GM11168 (cell line): ENCODE data around the gene PSMD10.

ENCODE experiments used
- in situ Hi-C: fragments of 300-500 bp; cut with MboI; formaldehyde crosslinking; loops from one replicate; pipeline ENCODE4 v1.12.0; 2022; ENCODE audit warnings: low sequenced_read_pairs; ENCODE audit not compliant: unreplicated experiment

PSMD10 gene, protein sequence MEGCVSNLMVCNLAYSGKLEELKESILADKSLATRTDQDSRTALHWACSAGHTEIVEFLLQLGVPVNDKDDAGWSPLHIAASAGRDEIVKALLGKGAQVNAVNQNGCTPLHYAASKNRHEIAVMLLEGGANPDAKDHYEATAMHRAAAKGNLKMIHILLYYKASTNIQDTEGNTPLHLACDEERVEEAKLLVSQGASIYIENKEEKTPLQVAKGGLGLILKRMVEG

DNA sequence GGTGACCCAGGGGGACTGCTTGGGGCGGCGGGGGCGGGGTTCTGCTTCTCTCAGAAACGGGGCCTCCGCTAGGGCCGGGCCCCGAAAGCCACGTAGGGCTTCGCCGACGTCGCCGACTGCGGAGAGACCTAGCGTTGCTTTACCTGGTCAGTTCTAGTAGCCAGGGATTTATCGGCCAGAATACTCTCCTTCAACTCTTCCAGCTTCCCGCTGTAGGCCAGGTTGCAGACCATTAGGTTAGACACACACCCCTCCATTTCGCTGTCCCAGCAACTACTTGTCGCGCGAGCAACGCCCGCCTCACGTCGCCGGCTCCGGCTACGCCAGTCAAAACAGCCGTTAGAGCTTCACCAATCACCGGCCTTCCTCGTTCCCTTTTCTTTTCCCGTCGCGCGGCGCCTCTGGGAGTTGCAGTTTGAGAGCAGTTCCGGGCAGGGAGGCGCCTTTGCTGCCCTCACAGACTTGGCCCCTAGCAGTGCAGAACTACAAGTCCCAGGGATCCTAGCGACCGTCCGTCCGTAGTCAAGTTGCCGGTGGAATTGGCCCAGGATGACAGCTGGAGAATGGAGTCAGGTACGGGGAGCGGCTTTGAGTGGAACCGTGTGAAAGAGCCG is at the start of gene PSMD10, which contains the start of gene ATG4A:
TSS of gene PSMD10 (minus strand) at position 279 of the 614 bp plus-strand sequence. CDS start at position 257, 22 bp downstream.
TSS of gene ATG4A (plus strand) at position 515 of the 614 bp plus-strand sequence. CDS start at position 564, 49 bp downstream.
- in situ Hi-C loops: no loop called here

DNA sequence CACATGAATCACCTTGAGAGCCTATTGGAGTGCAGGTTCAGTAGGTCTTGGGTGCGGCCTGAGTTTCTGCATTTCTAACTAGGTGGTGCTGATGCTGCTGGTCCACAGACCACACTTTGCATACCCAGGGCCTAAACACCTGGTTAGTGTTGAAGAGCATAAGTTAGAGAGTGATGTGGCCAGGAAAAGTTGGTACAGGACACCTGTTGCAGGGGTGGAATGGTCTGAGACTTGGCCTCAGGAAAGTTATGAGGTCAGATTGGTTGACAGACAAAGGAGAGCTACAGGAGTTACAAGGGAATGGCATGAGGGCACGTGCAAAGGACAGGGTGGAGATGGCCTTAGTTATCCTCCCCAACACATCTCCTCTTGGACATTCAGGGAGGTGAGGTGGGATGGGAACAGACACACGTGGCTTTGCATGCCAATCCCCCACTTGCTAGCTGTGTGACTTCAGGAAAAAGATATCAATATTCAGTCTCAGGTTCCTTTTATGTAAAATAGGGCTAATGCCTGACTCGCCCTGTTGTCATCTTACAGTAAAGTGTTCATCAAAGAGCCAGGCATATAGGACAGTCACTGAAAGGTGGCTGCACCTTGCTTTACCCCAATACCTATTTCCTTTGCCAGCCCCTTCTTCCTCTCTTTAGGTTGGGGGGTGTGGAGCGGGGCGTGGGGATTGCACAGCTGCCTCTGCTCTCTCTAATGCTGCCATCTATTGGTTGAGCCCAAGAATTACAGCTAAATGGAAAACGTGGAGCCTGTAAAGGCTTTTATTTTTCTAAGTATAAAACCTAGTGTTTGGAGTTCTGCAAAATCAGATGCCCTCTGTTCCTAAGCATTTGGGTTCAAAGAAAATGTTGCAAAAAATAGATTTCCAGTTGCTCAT is 47.7 kb upstream of the PSMD10 start:
- in situ Hi-C loops: no loop called here

DNA sequence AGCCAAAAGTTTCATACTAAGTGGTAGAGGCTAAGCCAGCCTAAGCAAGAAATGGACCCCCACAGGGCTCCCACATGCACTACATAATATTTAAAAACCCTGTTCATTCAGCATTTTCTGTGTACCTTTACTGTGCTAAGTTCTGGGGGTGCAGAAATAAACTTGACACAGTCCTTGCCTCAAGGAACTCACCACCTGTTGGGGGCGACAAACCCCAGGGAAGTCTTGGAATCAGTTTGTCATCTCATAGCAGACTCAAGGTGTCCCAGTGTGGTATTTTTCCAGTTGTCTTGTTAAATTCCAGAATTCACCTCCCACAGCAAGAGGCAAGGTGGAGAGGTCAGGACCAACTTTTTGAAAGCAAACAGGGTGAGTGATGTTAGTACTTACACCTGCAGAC is 43.4 kb upstream of the PSMD10 start:
- in situ Hi-C loops: no loop called here

GRCh38 chrX:108132876-108133275 is 41.5 kb upstream of the PSMD10 start:
- in situ Hi-C loops: no loop called here

DNA sequence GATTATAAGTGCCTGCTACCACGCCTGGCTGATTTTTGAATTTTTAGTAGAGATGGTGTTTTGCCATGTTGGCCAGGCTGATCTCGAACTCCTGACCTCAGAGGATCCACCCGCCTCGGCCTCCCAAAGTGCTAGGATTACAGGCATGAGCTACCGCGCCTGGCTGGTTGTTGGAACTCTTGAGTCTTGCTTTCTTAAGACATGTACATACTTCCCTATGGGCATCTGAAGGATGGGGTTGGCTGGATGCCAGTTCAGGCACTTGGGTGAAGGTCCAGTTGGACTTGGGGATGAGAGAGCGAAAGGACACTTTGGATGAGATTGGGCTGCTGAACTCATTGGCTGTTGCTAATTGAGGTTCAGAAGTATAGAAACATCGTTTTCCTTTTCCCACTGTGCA is 40.7 kb upstream of the PSMD10 start:
- in situ Hi-C loops: no loop called here

DNA sequence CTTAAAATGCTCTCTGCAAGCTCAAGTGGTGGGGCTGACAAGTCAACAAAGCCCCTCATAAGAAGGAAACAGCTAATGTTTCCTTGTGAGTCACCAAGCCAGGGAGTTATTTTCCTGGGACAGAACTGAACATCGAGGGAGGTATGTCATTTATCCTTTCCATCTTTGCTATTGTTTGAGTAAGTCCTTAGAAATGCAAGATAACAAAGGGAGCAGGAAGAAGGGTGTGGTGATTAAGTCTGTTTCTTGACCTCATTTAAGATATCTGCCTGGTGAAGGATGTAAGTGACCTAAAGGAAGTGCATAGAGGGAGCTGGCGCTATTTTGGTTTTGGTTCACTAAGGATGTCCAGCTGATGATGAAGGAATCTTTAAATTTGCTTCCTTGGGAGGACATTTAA is 40.1 kb upstream of the PSMD10 start:
- in situ Hi-C loops: no loop called here

GRCh38 chrX:108130889-108131288 is 39.5 kb upstream of the PSMD10 start:
- in situ Hi-C loops: no loop called here

DNA sequence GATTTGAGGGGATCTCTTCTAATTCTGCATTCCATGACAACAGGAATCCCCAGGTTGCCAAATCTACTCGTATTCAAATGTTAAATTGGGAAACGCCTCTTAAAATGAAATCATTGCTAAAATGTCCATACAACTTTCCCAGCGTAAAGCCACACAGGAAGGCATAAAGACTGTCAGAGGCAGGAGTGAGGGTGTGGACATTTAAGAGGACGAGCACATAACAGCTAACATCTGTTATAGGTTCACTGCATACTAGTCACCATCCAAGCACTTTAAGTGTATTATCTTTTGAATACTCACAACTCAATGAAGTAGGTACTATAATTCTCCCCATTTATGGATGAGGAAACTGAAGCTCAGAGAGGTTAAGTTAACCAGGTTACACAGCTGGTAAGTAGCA is 35.8 kb upstream of the PSMD10 start:
- in situ Hi-C loops: no loop called here

DNA sequence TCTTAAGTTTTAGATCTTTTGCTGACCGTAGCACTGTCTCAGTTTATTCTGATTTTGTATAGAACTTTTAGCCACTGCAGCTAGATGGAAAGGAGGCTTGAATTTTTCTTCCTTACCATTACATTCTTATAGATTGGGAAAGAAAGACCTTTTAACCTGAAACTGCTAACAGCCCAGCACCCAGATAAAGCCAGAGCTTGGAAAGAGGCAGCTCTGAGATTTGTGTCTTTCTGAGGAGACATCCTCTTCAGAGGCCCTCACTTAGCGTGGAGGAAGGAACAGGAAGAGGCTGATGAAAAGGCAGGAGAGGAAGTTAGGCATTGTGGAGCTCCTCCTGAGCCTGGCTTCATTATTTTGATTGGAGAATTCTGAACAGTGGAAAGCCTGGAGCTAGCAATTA is 35.3 kb upstream of the PSMD10 start:
- in situ Hi-C loops: no loop called here

DNA sequence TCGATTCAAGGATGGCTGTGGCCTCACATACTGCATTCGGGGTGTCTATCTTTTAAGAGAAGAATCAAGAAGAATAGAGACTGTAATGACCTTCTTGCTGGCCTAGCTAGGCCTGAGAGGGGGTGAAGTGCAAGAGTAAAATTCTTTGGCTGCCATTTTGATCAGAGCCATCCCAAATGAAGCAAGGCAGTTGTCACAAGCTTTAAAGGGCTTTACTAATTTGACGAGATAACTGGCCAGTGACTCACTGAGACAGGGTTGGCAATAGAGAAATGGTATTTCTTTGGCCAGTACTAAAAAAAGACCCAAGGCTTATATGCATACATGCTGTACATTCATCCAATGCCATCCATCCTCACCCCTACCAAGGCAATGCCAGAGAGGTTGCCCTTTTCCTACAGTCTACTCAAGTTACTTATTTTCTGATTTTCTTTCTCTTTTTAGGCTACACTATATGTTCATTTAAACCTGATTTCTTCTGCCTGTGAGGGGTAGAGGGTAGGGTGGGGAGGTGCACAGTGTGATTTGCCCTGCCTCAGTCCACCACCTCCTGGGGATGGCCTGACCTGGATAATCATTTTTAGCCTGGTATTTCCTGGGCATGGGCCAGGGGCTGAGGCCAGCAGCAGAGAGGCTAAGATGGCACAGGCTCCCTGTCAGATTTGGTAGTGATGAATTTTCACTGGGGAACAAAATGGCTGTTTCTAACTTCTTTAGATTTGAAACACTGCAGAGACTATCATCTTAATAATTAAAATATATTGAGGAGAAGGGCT is 32.4 kb upstream of the PSMD10 start:
- in situ Hi-C loops: no loop called here

GRCh38 chrX:108122748-108123147 is 31.4 kb upstream of the PSMD10 start:
- in situ Hi-C loops: no loop called here

- in situ Hi-C loops: no loop called here
Measured at GRCh38 chrX:108121291-108121690, 29.9 kb upstream of the PSMD10 start.

GRCh38 chrX:108117988-108118387 is 26.6 kb upstream of the PSMD10 start:
- in situ Hi-C loops: no loop called here

DNA sequence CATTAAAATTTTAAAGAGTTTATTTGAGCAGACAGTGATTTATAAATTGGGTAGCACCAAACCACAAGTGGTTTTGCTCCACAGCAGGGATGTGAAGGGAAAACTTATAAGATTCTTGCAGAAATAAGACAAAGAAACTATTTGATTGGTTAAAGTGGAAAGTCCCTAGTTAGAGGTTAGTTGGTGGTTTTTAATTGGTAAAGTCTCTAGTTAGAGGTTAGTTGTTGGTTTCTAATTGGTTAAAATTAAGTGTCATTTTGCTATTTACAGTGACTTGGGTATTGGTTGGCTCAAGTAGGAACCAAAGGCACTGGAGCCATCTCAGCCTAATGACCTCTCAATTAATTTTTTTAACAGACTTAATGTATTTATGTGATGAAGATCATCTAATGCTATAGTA is 23.2 kb upstream of the PSMD10 start:
- in situ Hi-C loops: no loop called here

DNA sequence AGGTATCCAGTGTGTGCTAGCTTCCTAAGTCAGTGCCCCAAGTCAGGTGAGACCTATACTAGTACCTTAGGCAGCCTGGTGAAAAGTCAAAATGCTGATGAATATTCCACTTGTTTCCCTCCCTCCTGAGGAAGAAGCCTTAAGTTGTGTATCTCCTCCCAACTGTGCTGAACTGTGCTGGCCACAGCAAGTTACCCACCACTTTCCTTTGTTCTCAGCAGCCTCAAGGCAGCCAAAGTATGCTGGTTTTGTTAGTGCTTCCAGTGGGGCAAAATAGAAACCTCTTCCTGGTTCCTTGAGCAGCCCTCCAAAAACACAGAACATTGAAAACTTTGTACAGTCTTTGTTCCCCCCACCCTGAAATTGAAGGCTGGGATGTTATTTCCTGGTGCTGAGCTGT is 14.1 kb upstream of the PSMD10 start:
- in situ Hi-C loops: no loop called here

GRCh38 chrX:108097380-108097779 is 6.0 kb upstream of the PSMD10 start:
- in situ Hi-C loops: no loop called here

DNA sequence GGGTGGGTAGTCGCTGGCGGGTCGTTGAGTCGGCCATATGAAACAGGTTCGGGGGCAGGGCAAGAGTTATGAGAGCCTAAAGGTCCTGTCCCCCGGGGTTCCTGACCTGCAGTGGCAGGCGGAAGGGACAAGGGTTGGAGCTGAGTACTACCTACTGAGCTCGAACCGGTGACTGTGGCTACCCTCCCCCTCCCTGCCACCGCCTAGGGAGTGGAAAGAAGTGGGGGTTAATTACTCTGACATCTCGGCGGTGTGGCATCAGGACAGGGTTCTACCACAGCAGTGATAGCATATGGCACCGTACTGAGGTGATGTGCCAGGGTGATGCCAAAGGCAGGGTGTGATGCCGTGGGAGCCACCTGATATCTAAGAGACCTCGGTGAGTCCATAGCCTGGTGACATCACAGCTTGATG is 543 bp upstream of the PSMD10 start:
- in situ Hi-C loops: no loop called here

GRCh38 chrX:108090491-108091263 is 665 bp downstream of the PSMD10 start:
- in situ Hi-C loops: no loop called here

DNA sequence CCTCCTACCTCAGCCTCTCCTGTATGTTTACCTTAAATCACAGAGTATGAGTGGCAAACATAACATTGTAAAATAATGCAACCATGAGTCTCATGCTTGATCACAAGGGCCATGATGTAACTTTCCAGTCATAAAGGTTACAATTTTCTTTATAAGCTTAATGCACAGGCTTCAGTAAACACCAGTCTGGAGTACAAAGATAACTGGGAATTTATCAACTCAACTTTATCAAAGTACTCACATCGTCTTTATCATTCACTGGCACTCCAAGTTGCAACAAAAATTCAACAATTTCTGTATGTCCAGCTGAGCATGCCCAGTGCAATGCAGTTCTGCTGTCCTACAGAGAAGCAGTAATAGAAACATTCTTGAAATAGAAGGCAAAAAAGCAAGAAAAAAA is 2.8 kb downstream of the PSMD10 start:
- in situ Hi-C loops: no loop called here

DNA sequence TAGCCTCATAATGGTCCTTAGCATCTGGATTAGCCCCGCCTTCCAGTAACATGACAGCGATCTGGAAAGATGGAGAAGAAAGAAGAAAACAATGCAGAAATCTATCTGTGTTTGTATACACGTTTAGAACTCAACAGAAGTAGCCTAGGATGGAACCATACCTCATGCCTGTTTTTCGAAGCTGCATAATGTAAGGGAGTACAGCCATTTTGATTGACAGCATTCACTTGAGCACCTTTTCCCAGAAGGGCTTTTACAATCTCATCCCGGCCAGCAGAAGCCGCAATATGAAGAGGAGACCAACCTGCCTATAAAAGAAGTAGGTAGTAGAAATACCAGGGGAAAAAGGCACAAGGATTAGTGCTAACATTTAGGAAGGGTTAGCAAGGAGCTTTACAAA is 3.5 kb downstream of the PSMD10 start:
- in situ Hi-C loops: no loop called here
